ENCODE measurements around the gene ETV7. TPM values are rescaled to one million over a fixed set of nuclear protein-coding genes. Genes with fewer than 3 reads are reported as not detected.

ETV7 gene
- total and polyA plus RNA-seq, 3 experiments from 2014 or later: 0.61 to 2.4 (median 0.78) TPM

DNA sequence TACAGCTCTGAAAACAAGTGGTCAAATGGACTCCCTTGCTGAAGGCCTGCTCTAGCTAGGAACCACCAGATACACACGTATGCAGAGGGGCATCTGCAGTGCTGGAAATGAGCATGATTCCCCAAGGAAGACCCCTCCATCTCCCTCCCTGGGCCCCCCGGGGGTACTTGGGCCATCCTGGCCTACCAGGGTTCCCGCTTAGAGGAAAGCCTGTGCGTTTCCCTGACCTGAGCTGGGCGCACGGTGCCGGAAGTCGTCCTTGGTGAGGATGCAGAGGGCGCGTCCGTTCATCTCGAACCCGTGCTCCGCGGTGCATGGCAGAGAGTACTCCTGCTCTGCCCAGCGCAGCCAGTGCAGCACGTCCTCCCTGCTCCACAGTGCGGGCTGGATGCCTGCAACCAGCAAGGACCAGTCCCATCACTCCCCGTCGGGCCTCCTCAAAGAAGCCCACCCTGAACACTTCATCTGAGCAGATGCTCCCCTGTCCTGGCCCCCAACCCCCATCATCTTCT is 11.8 kb downstream of the ETV7 start:
- Mint-ChIP-seq H3K27ac (no peak overlapping the region), H3K27me3 (no peaks in the 10 kb centered on the region), H3K4me1 (peaks cover 0 to 10% (median 2%) of the 10 kb centered on the region in 3 donors), H3K36me3 (peaks cover 0 to 3% (median 3%) of the 10 kb centered on the region in 3 donors), H3K9me3 (peaks cover 0 to 2% (median 0%) of the 10 kb centered on the region in 5 donors), H3K4me3 (no peak overlapping the region)
- ChIA-PET CTCF (no interaction called here), POLR2A (no interaction called here)
- Histone ChIP-seq H3K9me3 (ENCODE audit: low read length) (no peaks in the 10 kb centered on the region), H3K27ac (ENCODE audit: low read depth, low read length) (no peak overlapping the region), H3K4me3 (ENCODE audit: low read length) (no peak overlapping the region), H3K36me3 (ENCODE audit: insufficient read depth, low read length) (no peaks in the 10 kb centered on the region), H3K27me3 (ENCODE audit: insufficient read depth, low read length, poor library complexity, severe bottlenecking) (no peaks in the 10 kb centered on the region), H3K4me1 (ENCODE audit: insufficient read depth, low read length) (no peaks in the 10 kb centered on the region)
- DNase-seq: no peak

DNA sequence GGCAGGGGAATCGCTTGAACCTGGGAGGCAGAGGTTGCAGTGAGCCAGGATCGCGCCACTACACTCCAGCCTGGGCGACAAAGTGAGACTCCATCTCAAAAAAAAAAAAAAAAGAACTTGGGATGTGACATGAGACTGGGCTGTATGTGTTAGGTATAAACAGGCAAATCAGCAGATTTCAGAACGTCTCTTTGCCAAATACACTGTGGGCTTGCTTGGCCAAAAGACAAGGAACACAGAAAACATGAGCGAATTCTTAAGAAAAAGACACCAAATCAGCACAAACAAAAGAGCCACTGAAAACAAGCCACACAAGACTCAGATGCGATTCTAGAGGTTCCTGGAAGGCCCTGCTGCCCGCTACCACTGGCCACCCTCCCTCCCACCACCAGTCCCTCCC is 12.5 kb downstream of the ETV7 start:
- Mint-ChIP-seq H3K36me3 (peaks cover 0 to 6% (median 4%) of the 10 kb centered on the region in 3 donors), H3K27me3 (no peaks in the 10 kb centered on the region), H3K4me3 (no peak overlapping the region), H3K27ac (no peak overlapping the region), H3K9me3 (peaks cover 0 to 2% (median 0%) of the 10 kb centered on the region in 5 donors), H3K4me1 (peaks cover 0 to 10% (median 2%) of the 10 kb centered on the region in 3 donors)
- Histone ChIP-seq H3K4me3 (ENCODE audit: low read length) (no peak overlapping the region), H3K36me3 (ENCODE audit: insufficient read depth, low read length) (no peaks in the 10 kb centered on the region), H3K9me3 (ENCODE audit: low read length) (no peaks in the 10 kb centered on the region), H3K27ac (ENCODE audit: low read depth, low read length) (no peak overlapping the region), H3K27me3 (ENCODE audit: insufficient read depth, low read length, poor library complexity, severe bottlenecking) (no peaks in the 10 kb centered on the region), H3K4me1 (ENCODE audit: insufficient read depth, low read length) (no peaks in the 10 kb centered on the region)
- CTCF ChIA-PET: no interaction called here
- POLR2A ChIA-PET: no interaction called here
- no peak for DNase-seq

DNA sequence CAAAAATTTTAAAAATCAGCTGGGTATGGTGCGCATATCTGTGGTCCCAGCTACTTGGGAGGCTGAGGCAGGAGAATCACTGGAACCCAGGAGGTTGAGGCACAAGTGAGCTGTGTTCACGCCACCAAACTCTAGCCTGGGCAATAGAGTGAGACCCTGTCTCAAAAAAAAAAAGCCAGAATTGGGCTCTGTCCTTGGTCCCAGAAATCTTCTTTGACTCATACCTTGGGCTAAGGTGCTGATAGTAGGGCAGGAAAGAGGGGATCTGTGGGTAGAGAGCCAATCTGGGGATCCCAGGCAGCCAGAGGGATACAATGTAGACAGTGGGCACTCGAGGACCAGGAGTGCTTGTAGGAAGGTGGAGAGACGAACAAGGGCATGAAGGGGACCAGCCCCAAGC is 13.3 kb downstream of the ETV7 start:
- CTCF ChIA-PET: interaction anchor here (1.5 kb wide), 1 partner anchor 37 kb away, joined by 3 read pairs; no protein-coding TSS in a partner anchor
- peaks cover 0 to 6% (median 4%) of the 10 kb centered on the region in 3 donors for H3K36me3 Mint-ChIP-seq
- H3K9me3 ChIP-seq (ENCODE audit: low read length): no peaks in the 10 kb centered on the region
- DNase-seq: no peak
- peaks cover 0 to 2% (median 0%) of the 10 kb centered on the region in 5 donors for H3K9me3 Mint-ChIP-seq
- H3K27me3 Mint-ChIP-seq: no peaks in the 10 kb centered on the region
- H3K4me3 Mint-ChIP-seq: no peak overlapping the region
- POLR2A ChIA-PET: no interaction called here
- no peak overlapping the region for H3K27ac Mint-ChIP-seq
- H3K27ac ChIP-seq (ENCODE audit: low read depth, low read length): no peak overlapping the region
- H3K4me3 ChIP-seq (ENCODE audit: low read length): no peak overlapping the region
- H3K27me3 ChIP-seq (ENCODE audit: insufficient read depth, low read length, poor library complexity, severe bottlenecking): no peaks in the 10 kb centered on the region
- no peaks in the 10 kb centered on the region for H3K36me3 ChIP-seq (ENCODE audit: insufficient read depth, low read length)
- H3K4me1 ChIP-seq (ENCODE audit: insufficient read depth, low read length): no peaks in the 10 kb centered on the region
- H3K4me1 Mint-ChIP-seq: peaks cover 0 to 10% (median 2%) of the 10 kb centered on the region in 3 donors

DNA sequence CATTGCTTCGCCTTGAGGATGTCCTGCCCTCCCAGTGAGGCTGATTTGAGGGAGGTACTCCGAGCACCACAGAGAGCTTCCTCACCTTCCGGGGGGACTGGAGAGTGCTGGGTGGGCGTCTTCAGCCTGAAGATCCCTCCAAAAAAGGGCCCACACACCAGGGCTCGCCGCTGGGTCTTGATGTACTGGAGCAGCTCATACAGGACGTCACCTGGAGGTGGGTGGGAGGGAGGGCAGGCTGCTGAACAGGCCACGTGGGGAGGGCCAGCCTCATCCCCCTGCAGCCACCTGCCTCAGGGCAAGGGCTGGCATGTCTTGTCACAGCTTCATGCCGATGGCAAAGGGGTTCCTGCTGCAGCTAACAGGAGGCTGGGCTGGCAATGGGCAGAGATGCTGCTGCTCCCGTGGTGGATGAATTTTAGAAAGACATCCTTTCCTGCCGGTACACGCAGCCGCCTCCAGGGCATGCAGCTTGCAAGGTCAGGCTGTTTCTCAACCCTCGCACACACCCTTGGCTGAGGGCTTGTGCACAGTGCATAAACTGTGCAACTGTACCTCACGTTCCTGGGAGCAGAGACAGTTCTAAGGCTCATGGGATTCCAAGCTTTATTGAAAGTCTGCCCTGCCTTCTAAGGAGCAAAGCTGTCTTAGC is 14.0 kb downstream of the ETV7 start:
- H3K36me3 ChIP-seq (ENCODE audit: insufficient read depth, low read length): no peaks in the 10 kb centered on the region
- no peaks in the 10 kb centered on the region for H3K27me3 Mint-ChIP-seq
- no peak overlapping the region for H3K27ac ChIP-seq (ENCODE audit: low read depth, low read length)
- ChIA-PET CTCF (interaction anchor here (1.5 kb wide), 1 partner anchor 36 kb away, joined by 3 read pairs; no protein-coding TSS in a partner anchor), POLR2A (no interaction called here)
- no peaks in the 10 kb centered on the region for H3K27me3 ChIP-seq (ENCODE audit: insufficient read depth, low read length, poor library complexity, severe bottlenecking)
- peaks cover 0 to 8% (median 2%) of the 10 kb centered on the region in 3 donors for H3K4me1 Mint-ChIP-seq
- H3K9me3 ChIP-seq (ENCODE audit: low read length): no peaks in the 10 kb centered on the region
- no peak overlapping the region for H3K4me3 Mint-ChIP-seq
- H3K27ac Mint-ChIP-seq: no peak overlapping the region
- no peaks in the 10 kb centered on the region for H3K4me1 ChIP-seq (ENCODE audit: insufficient read depth, low read length)
- no peak overlapping the region for H3K4me3 ChIP-seq (ENCODE audit: low read length)
- peaks cover 0 to 10% (median 9%) of the 10 kb centered on the region in 3 donors for H3K36me3 Mint-ChIP-seq
- peaks cover 0 to 2% (median 0%) of the 10 kb centered on the region in 5 donors for H3K9me3 Mint-ChIP-seq
- no peak for DNase-seq

DNA sequence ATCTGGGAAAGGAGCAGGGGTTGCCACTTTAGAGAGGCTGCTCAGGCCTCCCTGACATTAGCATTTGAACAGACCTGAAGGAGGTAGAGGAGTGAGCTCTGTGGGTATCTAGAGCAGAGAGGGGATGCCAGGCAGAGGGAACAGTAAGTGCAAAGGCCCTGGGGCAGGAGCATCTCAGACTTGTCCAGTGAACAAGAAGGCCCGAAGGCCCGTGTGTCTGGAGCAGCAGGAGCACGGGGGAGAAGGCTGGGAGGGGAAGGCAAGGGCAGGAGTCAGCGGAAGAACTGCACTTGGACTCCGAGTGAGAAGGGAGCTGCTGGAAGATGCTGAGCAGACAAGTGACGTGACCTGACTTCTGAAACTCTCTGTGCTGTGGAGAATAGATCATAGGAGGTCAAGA is 15.4 kb downstream of the ETV7 start:
- H3K4me3 Mint-ChIP-seq: no peak overlapping the region
- DNase-seq: no peak
- CTCF ChIA-PET: no interaction called here

DNA sequence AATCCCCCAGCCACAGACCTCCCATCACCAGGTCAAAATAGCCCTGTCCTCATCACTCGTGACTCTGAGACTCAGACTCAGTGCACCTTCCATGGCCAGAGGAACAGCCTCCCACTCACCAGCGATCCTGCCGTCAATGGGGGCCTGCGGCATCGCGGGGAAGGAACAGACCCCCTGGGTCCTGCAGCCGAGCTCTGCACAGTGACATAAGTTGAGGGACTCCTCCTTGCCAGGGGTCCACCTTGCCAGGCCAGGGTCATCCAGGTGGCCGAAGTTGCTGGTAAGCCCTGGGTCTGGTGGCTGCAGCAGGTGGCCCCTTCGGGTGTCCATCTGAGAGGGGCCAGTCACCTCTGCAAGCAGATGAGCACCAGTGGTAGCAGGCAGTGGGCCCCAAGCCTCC is 16.3 kb downstream of the ETV7 start:
- no peak for DNase-seq
- H3K36me3 ChIP-seq (ENCODE audit: insufficient read depth, low read length): no peaks in the 10 kb centered on the region
- H3K4me1 ChIP-seq (ENCODE audit: insufficient read depth, low read length): no peaks in the 10 kb centered on the region
- CTCF ChIA-PET: no interaction called here
- Mint-ChIP-seq H3K4me1 (no peaks in the 10 kb centered on the region), H3K27ac (no peak overlapping the region), H3K9me3 (peaks cover 0 to 2% (median 0%) of the 10 kb centered on the region in 5 donors), H3K36me3 (peaks cover 0 to 15% (median 9%) of the 10 kb centered on the region in 3 donors), H3K4me3 (no peak overlapping the region), H3K27me3 (no peaks in the 10 kb centered on the region)
- H3K27ac ChIP-seq (ENCODE audit: low read depth, low read length): no peak overlapping the region
- H3K4me3 ChIP-seq (ENCODE audit: low read length): no peak overlapping the region
- POLR2A ChIA-PET: no interaction called here
- H3K27me3 ChIP-seq (ENCODE audit: insufficient read depth, low read length, poor library complexity, severe bottlenecking): no peaks in the 10 kb centered on the region
- H3K9me3 ChIP-seq (ENCODE audit: low read length): no peaks in the 10 kb centered on the region

More for the DNA sequence above, 15.4 kb downstream of the ETV7 start:
- no peaks in the 10 kb centered on the region for H3K27me3 ChIP-seq (ENCODE audit: insufficient read depth, low read length, poor library complexity, severe bottlenecking)
- H3K4me1 Mint-ChIP-seq: no peaks in the 10 kb centered on the region
- POLR2A ChIA-PET: no interaction called here
- H3K27ac Mint-ChIP-seq: peak overlapping the region in 2 of 8 donors; percentile 25 to 78
- H3K27me3 Mint-ChIP-seq: no peaks in the 10 kb centered on the region
- H3K4me3 ChIP-seq (ENCODE audit: low read length): no peak overlapping the region
- no peaks in the 10 kb centered on the region for H3K9me3 ChIP-seq (ENCODE audit: low read length)
- peaks cover 0 to 10% (median 9%) of the 10 kb centered on the region in 3 donors for H3K36me3 Mint-ChIP-seq
- H3K4me1 ChIP-seq (ENCODE audit: insufficient read depth, low read length): no peaks in the 10 kb centered on the region
- no peaks in the 10 kb centered on the region for H3K36me3 ChIP-seq (ENCODE audit: insufficient read depth, low read length)
- peaks cover 0 to 2% (median 0%) of the 10 kb centered on the region in 5 donors for H3K9me3 Mint-ChIP-seq
- no peak overlapping the region for H3K27ac ChIP-seq (ENCODE audit: low read depth, low read length)

DNA sequence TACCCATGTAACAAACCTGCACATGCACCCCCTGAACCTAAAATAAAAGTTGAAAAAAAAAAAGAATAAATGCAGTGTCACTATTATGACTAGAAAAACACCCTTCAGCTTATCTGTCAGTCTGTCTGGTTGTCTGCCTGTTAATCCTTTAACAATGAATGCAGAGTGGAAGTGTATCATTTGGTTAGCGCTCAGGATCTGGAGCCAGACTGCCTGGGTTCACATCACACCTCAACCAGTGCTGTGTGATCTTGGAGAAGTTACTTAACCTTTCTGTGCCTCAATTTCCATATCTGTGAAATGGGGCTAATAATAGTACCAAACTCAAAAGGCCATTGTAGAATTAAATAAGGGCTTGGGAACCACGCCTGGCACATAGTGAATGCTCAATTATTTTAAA is 16.8 kb downstream of the ETV7 start:
- Histone ChIP-seq H3K4me3 (ENCODE audit: low read length) (no peak overlapping the region), H3K4me1 (ENCODE audit: insufficient read depth, low read length) (no peaks in the 10 kb centered on the region), H3K27ac (ENCODE audit: low read depth, low read length) (no peak overlapping the region), H3K27me3 (ENCODE audit: insufficient read depth, low read length, poor library complexity, severe bottlenecking) (no peaks in the 10 kb centered on the region), H3K36me3 (ENCODE audit: insufficient read depth, low read length) (no peaks in the 10 kb centered on the region), H3K9me3 (ENCODE audit: low read length) (no peaks in the 10 kb centered on the region)
- Mint-ChIP-seq H3K27me3 (no peaks in the 10 kb centered on the region), H3K9me3 (peaks cover 0 to 2% (median 0%) of the 10 kb centered on the region in 5 donors), H3K4me1 (no peaks in the 10 kb centered on the region), H3K4me3 (no peak overlapping the region), H3K27ac (no peak overlapping the region), H3K36me3 (peaks cover 0 to 14% (median 9%) of the 10 kb centered on the region in 3 donors)
- no peak for DNase-seq
- ChIA-PET CTCF (interaction anchor here (1.6 kb wide), 1 partner anchor 10 kb away, joined by 4 read pairs; no protein-coding TSS in a partner anchor), POLR2A (no interaction called here)
